Brain microvascular endothelial cell (primary cell): Measurements from ENCODE around the gene NKAIN4.

ENCODE experiments used
- DNase-seq: peaks from one replicate; pipeline ENCODE4 v3.0.0-alpha.2; 2020
- H3K27ac ChIP-seq: fragments of 250-450 bp; sonication (Bioruptor Pico); 2 replicates; pipeline ENCODE4 v1.5.1; 2020; ENCODE audit warnings: mild to moderate bottlenecking, moderate library complexity
- H3K27me3 ChIP-seq: fragments of 250-450 bp; sonication (Bioruptor Pico); replicated peaks from 2 replicates; pipeline ENCODE4 v1.5.1; 2020; ENCODE audit warnings: mild to moderate bottlenecking
- H3K36me3 ChIP-seq: fragments of 250-450 bp; sonication (Bioruptor Pico); replicated peaks from 2 replicates; pipeline ENCODE4 v1.5.1; 2020; ENCODE audit warnings: mild to moderate bottlenecking
- H3K4me3 ChIP-seq: 2 replicates; pipeline ENCODE4 v1.5.1; 2011; ENCODE audit warnings: low read depth, mild to moderate bottlenecking, control low read depth, low read length, moderate library complexity
- in situ Hi-C: cut with HindIII; loops from 2 replicates; pipeline ENCODE4 v1.10.0; 2017; ENCODE audit warnings: low sequenced_read_pairs, low pct_ligation_motif_present
- TF ChIP-seq, protein P1 (sequence below): IDR thresholded peaks from 2 replicates; pipeline ENCODE4 v1.5.1; 2011; ENCODE audit warnings: low read depth, mild to moderate bottlenecking, moderate library complexity, low read length, control low read depth, inconsistent platforms; ENCODE audit errors: missing control alignments

Gene NKAIN4

DNA sequence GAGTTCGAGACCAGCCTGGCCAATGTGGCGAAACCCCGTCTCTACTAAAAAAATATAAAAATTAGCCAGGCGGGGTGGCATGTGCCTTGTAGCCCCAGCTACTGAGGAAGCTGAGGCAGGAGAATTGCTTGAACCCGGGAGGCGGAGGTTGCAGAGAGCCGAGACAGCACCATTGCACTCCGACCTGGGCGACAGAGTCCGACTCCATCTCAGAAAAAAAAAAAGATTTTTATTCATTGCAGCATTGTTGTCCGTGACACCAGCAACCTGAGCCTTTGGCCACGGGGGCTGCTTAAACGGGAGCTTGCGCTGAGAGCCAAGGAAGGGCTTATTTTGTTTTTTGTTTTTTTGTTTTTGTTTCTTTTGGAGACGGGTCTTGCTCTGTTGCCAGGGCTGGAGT is 25.7 kb upstream of the NKAIN4 start:
- TF ChIP-seq, protein P1, sequence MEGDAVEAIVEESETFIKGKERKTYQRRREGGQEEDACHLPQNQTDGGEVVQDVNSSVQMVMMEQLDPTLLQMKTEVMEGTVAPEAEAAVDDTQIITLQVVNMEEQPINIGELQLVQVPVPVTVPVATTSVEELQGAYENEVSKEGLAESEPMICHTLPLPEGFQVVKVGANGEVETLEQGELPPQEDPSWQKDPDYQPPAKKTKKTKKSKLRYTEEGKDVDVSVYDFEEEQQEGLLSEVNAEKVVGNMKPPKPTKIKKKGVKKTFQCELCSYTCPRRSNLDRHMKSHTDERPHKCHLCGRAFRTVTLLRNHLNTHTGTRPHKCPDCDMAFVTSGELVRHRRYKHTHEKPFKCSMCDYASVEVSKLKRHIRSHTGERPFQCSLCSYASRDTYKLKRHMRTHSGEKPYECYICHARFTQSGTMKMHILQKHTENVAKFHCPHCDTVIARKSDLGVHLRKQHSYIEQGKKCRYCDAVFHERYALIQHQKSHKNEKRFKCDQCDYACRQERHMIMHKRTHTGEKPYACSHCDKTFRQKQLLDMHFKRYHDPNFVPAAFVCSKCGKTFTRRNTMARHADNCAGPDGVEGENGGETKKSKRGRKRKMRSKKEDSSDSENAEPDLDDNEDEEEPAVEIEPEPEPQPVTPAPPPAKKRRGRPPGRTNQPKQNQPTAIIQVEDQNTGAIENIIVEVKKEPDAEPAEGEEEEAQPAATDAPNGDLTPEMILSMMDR, result no peak
- no peak overlapping the region for H3K4me3 ChIP-seq
- no peak overlapping the region for H3K27ac ChIP-seq
- peaks cover 96% of the 10 kb centered on the region for H3K36me3 ChIP-seq
- no peak for DNase-seq
- in situ Hi-C loops, result no loop called here
- no peaks in the 10 kb centered on the region for H3K27me3 ChIP-seq

DNA sequence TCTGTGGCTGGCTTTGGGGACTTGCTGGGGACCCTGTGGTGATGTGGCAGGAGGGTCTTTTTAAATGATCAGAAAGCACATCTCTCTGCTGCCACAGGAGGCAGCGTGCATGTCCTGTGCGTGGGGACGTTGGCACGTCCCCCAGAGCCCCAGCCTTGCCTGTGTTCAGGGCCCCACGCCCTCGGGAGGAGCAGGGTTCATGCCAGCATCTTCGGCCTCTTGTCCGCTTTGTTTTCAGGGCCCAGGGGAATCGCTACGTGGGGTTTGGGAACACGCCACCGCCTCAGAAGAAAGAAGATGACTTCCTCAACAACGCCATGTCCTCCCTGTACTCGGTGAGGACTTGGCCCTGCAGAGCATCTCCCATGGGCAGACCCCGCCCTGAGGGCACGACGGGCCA is 24.4 kb upstream of the NKAIN4 start:
- H3K4me3 ChIP-seq, result no peak overlapping the region
- in situ Hi-C loops, result no loop called here
- peaks cover 90% of the 10 kb centered on the region for H3K36me3 ChIP-seq
- TF ChIP-seq, protein P1, result peak; percentile 16
- H3K27me3 ChIP-seq, result no peaks in the 10 kb centered on the region
- H3K27ac ChIP-seq, result no peak overlapping the region
- DNase-seq, result no peak

DNA sequence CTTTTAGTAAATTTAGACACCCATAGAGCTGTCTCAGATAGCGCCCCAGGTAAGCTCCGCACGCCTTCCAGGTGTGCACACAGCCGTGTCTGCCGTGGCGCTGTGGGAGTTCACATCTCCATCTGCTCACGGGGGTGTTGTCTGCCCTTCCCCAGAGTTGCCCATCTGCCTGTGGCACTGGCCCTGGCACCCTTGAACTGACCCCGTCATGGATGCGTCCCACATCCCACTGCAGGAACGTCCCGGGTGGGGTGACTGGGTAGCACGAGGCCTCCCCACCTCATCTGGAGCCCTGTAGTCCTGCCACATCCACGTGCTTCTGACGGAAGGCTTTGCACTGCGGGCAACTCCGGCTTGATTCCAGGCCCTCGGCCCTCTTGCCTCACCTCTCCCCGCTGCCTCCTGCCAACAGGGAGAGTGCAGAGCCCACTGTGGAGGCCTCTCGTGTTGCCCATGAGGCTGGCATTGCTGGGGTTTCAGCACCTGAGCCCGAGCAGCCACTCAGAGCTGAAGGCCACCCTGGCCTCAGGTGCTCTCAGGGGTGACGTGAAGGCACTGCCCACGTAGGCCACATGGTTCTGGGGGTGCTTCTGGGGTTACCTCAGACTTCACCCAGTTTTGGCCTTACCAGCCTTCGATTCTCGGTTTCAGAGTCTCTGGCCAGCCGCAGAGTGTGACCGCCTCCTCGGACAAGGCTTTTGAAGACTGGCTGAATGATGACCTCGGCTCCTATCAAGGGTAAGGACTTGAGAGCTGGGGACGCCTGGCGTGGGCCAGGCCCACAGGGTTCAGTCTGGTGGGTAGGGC is 23.4 kb upstream of the NKAIN4 start:
- peaks cover 80% of the 10 kb centered on the region for H3K36me3 ChIP-seq
- TF ChIP-seq, protein P1, result no peak
- in situ Hi-C loops, result no loop called here
- H3K27me3 ChIP-seq, result no peaks in the 10 kb centered on the region
- DNase-seq, result no peak
- H3K4me3 ChIP-seq, result no peak overlapping the region
- H3K27ac ChIP-seq, result no peak overlapping the region

DNA sequence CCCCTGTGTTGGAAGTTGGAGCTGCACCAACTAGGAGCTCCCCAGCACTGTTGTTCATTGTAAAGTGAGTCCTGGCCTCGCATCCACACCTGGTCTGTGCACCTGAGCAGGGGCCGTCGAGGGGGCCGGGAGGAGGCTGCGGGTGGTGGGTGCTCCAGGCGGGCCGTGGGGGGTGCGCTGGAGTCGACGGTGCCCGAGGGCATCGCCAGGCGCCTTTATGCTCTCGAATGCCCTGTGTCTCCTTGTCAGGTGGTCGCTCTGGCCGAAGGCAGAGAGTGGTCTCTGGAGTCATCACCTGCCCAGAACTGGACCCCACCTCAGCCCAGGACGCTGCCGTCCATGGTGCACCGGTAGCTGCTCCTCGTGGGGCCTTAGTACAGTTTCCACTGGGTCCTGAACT is 22.7 kb upstream of the NKAIN4 start:
- DNase-seq, result no peak
- TF ChIP-seq, protein P1, result no peak
- H3K27ac ChIP-seq, result no peak overlapping the region
- in situ Hi-C loops, result no loop called here
- H3K36me3 ChIP-seq, result peaks cover 73% of the 10 kb centered on the region
- H3K4me3 ChIP-seq, result no peak overlapping the region
- no peaks in the 10 kb centered on the region for H3K27me3 ChIP-seq

DNA sequence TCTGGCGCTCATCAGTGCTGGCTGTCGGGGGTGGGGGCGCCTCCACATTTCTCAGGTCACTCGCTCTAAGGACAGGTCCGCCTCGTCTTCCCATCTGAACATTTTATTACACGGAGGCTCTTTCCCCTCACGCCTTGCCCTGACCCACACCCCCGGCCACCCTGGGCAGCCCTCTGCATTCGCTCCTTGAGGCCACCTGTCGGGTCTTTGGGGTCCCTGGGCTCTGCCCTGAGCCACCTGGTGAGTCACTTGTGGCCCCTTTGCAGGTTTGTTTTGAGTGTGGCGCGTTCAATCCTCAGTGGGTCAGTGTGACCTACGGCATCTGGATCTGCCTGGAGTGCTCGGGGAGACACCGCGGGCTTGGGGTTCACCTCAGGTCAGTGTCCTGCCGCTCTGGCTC is 21.6 kb upstream of the NKAIN4 start:
- DNase-seq, result no peak
- no peaks in the 10 kb centered on the region for H3K27me3 ChIP-seq
- H3K4me3 ChIP-seq, result no peak overlapping the region
- peaks cover 62% of the 10 kb centered on the region for H3K36me3 ChIP-seq
- TF ChIP-seq, protein P1, result no peak
- no peak overlapping the region for H3K27ac ChIP-seq
- in situ Hi-C loops, result no loop called here
